ENCODE results near the gene EIF4B.
A peak's percentile ranks its signal among the peaks of the same experiment; 100 is the strongest.
"Not testable (repeated sequence)": the region's sequence is repeated elsewhere in the genome, so short reads cannot be mapped to it uniquely, and the experiment has no call there.

EIF4B gene

DNA sequence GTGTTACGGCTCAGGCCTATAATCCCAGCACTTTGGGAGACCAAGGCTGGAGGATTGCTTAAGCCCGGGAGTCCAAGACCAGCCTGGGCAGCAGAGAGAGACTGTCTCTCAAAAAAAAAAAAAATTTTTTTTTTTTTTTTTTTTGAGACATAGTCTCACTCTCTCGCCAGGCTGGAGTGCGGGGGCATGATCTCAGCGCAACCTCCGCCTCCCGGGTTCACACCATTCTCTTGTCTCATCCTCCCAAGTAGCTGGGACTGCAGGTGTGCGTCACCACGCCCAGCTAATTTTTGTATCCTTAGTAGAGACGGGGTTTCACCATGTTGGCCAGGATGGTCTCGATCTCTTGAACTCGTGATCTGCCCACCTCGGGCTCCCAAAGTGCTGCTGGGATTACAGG, 20.8 kb downstream of the EIF4B start:
- H3K27me3 ChIP-seq (ENCODE audit: control insufficient read depth in 1 of 2, insufficient read depth in 2 of 2, low read length in 2 of 2); H3K9me3 ChIP-seq (ENCODE audit: control insufficient read depth in 2 of 2, low read length in 2 of 2); H3K4me1 ChIP-seq (ENCODE audit: control insufficient read depth, insufficient read depth, low read length); H3K9ac ChIP-seq (ENCODE audit: low read length in 2 of 2); H3K4me3 ChIP-seq (ENCODE audit: low read length in 2 of 2); H3K27ac ChIP-seq (ENCODE audit: low read length): not testable (repeated sequence)
- H3K36me3 ChIP-seq (ENCODE audit: control insufficient read depth in 2 of 2, insufficient read depth in 2 of 2, low read length in 2 of 2): peaks cover 52 to 56% of the 10 kb centered on the region in 2 donors

DNA sequence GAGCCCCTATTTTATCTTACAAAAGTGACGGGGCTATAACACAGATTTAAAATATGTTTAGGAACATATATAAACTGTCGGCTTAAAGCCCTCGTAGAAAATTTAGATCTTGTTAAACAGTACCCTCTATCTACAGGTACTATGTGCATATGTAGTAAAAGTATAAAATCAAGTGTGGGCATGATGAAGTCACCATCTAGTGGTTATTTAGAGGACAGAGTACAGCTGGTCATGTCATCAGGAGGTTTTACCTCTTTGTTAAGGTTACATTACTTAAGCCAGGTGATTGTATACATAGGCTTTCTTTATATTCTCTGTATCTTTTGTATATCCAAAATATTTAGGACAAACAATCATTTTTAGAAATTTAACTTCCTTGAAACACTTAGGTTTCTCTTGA, 25.4 kb downstream of the EIF4B start:
- Histone ChIP-seq H3K27ac (ENCODE audit: low read length) (no peak overlapping the region), H3K9ac (ENCODE audit: low read length in 2 of 2) (no peak overlapping the region), H3K36me3 (ENCODE audit: control insufficient read depth in 2 of 2, insufficient read depth in 2 of 2, low read length in 2 of 2) (peaks cover 54 to 58% of the 10 kb centered on the region in 2 donors), H3K27me3 (ENCODE audit: control insufficient read depth in 1 of 2, insufficient read depth in 2 of 2, low read length in 2 of 2) (no peaks in the 10 kb centered on the region), H3K9me3 (ENCODE audit: control insufficient read depth in 2 of 2, low read length in 2 of 2) (no peaks in the 10 kb centered on the region), H3K4me1 (ENCODE audit: control insufficient read depth, insufficient read depth, low read length) (no peaks in the 10 kb centered on the region), H3K4me3 (ENCODE audit: low read length in 2 of 2) (no peak overlapping the region)

DNA sequence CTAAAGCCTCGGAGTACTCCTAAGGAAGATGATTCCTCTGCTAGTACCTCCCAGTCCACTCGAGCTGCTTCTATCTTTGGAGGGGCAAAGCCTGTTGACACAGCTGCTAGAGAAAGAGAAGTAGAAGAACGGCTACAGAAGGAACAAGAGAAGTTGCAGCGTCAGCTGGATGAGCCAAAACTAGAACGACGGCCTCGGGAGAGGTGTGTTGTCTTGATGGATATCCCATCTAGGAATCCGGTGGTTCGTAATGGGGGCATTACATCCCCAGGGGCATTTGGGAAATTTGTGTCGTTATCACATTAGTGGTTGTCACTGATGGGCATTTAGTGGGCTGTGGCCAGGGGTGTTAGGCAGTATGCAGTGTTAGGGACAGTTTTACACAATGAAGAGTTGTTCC, 27.6 kb downstream of the EIF4B start:
- not testable (repeated sequence) for H3K9me3 ChIP-seq (ENCODE audit: control insufficient read depth in 2 of 2, low read length in 2 of 2); H3K27ac ChIP-seq (ENCODE audit: low read length); H3K27me3 ChIP-seq (ENCODE audit: control insufficient read depth in 1 of 2, insufficient read depth in 2 of 2, low read length in 2 of 2); H3K4me3 ChIP-seq (ENCODE audit: low read length in 2 of 2); H3K9ac ChIP-seq (ENCODE audit: low read length in 2 of 2); H3K4me1 ChIP-seq (ENCODE audit: control insufficient read depth, insufficient read depth, low read length)
- peaks cover 57 to 62% of the 10 kb centered on the region in 2 donors for H3K36me3 ChIP-seq (ENCODE audit: control insufficient read depth in 2 of 2, insufficient read depth in 2 of 2, low read length in 2 of 2)

DNA sequence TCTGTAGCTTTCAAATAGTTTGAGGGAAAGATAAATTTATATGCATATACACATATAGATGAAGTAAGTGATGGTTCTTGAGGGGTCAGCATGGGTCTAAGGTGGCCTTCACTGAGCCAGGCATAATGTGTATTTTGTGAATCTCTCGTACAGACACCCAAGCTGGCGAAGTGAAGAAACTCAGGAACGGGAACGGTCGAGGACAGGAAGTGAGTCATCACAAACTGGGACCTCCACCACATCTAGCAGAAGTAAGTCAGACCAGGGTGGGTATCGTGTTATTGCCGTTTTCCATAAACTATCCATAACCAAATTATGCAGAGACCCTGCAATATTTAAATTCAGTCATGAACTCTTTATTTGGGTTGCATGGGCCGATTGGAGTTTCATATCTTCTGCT, 28.2 kb downstream of the EIF4B start:
- H3K36me3 ChIP-seq (ENCODE audit: control insufficient read depth in 2 of 2, insufficient read depth in 2 of 2, low read length in 2 of 2): peaks cover 61 to 66% of the 10 kb centered on the region in 2 donors
- no peak overlapping the region for H3K27ac ChIP-seq (ENCODE audit: low read length)
- no peak overlapping the region for H3K4me3 ChIP-seq (ENCODE audit: low read length in 2 of 2)
- H3K9ac ChIP-seq (ENCODE audit: low read length in 2 of 2): no peak overlapping the region
- no peaks in the 10 kb centered on the region for H3K27me3 ChIP-seq (ENCODE audit: control insufficient read depth in 1 of 2, insufficient read depth in 2 of 2, low read length in 2 of 2)
- H3K9me3 ChIP-seq (ENCODE audit: control insufficient read depth in 2 of 2, low read length in 2 of 2): no peaks in the 10 kb centered on the region
- peaks cover 9% of the 10 kb centered on the region for H3K4me1 ChIP-seq (ENCODE audit: control insufficient read depth, insufficient read depth, low read length)

DNA sequence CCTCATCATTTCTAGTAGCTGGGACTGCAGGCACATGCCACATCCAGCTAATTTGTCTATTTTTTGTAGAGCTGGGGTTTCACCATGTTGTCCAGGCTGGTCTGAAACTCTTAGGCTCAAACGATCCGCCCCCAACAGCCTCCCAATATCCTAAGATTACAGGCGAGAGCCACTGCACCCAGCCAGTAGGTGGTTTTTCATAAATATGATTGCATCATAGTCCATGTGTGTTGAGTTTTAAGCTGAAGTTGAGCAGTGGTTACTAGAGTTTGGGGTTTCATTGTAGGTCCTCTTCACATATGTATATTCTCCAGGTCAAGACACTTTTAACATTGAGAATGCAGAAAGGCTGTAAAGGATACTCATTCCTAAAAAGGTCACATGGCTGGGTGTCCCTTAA, 30.5 kb downstream of the EIF4B start:
- no peak overlapping the region for H3K9ac ChIP-seq (ENCODE audit: low read length in 2 of 2)
- H3K27me3 ChIP-seq (ENCODE audit: control insufficient read depth in 1 of 2, insufficient read depth in 2 of 2, low read length in 2 of 2): no peaks in the 10 kb centered on the region
- no peaks in the 10 kb centered on the region for H3K9me3 ChIP-seq (ENCODE audit: control insufficient read depth in 2 of 2, low read length in 2 of 2)
- peaks cover 48 to 55% of the 10 kb centered on the region in 2 donors for H3K36me3 ChIP-seq (ENCODE audit: control insufficient read depth in 2 of 2, insufficient read depth in 2 of 2, low read length in 2 of 2)
- peaks cover 9% of the 10 kb centered on the region for H3K4me1 ChIP-seq (ENCODE audit: control insufficient read depth, insufficient read depth, low read length)
- no peak overlapping the region for H3K4me3 ChIP-seq (ENCODE audit: low read length in 2 of 2)
- H3K27ac ChIP-seq (ENCODE audit: low read length): no peak overlapping the region

DNA sequence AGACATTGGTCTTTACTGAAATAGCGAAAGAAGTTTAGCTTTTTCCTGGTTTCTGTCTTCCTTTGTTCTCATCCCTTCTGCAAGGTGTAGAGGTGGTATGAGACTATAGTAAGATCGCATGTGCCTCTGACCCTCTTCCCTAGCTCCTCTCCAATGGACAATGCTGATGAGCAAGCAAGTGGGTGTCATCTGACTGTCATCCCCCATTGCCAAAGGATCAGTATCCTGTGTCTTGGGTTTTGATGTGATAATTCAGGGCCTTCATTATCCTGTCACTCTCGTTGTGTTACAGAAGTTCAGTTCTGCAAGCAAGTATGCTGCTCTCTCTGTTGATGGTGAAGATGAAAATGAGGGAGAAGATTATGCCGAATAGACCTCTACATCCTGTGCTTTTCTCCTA, 33.6 kb downstream of the EIF4B start:
- Histone ChIP-seq H3K27me3 (ENCODE audit: control insufficient read depth in 1 of 2, insufficient read depth in 2 of 2, low read length in 2 of 2) (no peaks in the 10 kb centered on the region), H3K27ac (ENCODE audit: low read length) (no peak overlapping the region), H3K9ac (ENCODE audit: low read length in 2 of 2) (no peak overlapping the region), H3K4me1 (ENCODE audit: control insufficient read depth, insufficient read depth, low read length) (peaks cover 25% of the 10 kb centered on the region), H3K36me3 (ENCODE audit: control insufficient read depth in 2 of 2, insufficient read depth in 2 of 2, low read length in 2 of 2) (peaks cover 36 to 42% of the 10 kb centered on the region in 2 donors), H3K9me3 (ENCODE audit: control insufficient read depth in 2 of 2, low read length in 2 of 2) (no peaks in the 10 kb centered on the region), H3K4me3 (ENCODE audit: low read length in 2 of 2) (no peak overlapping the region)

DNA sequence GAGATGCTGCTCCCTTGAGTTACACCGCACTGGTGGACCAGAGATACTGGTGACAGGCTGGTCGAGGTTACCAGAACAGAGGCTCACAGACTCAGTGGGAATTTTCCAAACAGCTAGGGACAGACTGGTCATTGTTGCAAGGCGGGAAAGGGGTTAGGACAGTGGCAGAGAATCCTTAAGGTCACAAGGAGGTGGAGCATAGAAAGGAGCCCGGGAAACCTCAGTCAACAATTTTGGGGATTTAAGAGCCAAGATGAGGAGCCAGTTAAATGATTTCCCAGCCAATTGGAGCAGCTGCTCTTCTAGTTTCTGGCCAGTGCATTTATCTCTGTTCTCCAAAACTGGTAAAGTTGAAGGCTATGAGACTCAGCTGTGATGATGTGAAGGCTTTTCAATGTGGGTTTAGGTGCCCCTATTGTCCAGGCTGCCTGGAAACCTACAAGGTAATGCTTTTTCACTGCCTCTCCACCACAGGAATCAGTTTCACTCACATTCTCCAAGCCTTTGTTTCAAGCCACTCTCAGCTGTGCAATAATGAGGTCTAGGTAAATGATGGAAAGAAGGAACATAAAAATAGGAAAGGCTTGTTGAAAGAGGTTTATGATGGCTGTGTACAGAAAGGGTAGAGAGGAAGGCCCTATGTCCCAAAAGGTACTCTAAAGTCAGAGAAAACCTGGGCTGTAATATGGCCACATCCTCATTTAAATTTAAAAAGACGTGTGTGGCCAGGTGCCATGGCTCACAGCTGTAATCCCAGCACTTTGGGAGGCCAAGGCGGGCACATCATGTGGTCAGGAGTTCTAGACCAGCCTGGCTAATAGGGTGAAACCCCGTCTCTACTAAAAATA, 36.6 kb downstream of the EIF4B start:
- Histone ChIP-seq H3K4me1 (ENCODE audit: control insufficient read depth, insufficient read depth, low read length) (peaks cover 44% of the 10 kb centered on the region), H3K27ac (ENCODE audit: low read length) (peak overlapping the region; percentile 6), H3K9ac (ENCODE audit: low read length in 2 of 2) (no peak overlapping the region)

DNA sequence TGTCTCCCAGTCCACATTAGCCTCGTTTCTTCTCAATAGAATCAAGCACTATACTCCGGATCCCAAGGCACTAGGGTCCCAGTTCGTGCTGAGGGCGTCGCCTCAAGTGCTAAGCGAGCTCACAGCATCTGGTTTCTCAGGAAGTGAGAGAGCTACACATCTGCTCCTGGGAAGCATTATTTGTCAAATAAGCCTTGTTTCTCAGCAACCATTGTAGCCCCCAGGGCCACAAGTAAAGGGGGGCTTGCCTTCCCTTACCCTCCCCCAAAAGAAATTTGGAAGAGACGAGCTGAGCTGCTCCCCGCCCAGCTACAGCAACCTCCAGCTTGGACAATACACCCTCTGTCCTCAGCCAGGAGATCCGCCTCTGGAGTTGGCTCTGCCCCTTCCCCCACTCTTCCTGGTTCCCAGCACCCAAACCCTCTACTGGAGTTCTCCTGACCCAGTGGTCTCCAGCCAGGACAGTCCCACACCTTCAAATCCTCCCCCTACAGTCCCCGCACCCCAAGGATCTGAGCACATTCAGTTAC, 37.9 kb downstream of the EIF4B start:
- Histone ChIP-seq H3K4me1 (ENCODE audit: control insufficient read depth, insufficient read depth, low read length) (peaks cover 51% of the 10 kb centered on the region), H3K9ac (ENCODE audit: low read length in 2 of 2) (no peak overlapping the region), H3K27ac (ENCODE audit: low read length) (peak overlapping the region; percentile 100), H3K27me3 (ENCODE audit: control insufficient read depth in 1 of 2, insufficient read depth in 2 of 2, low read length in 2 of 2) (no peaks in the 10 kb centered on the region), H3K9me3 (ENCODE audit: control insufficient read depth in 2 of 2, low read length in 2 of 2) (no peaks in the 10 kb centered on the region), H3K4me3 (ENCODE audit: low read length in 2 of 2) (peak overlapping the region in 1 of 2 donors; percentile 98), H3K36me3 (ENCODE audit: control insufficient read depth in 2 of 2, insufficient read depth in 2 of 2, low read length in 2 of 2) (peaks cover 11 to 16% of the 10 kb centered on the region in 2 donors)

More for the DNA sequence above, 36.6 kb downstream of the EIF4B start:
- H3K4me3 ChIP-seq (ENCODE audit: low read length in 2 of 2): no peak overlapping the region
- H3K27me3 ChIP-seq (ENCODE audit: control insufficient read depth in 1 of 2, insufficient read depth in 2 of 2, low read length in 2 of 2): no peaks in the 10 kb centered on the region
- peaks cover 17 to 21% of the 10 kb centered on the region in 2 donors for H3K36me3 ChIP-seq (ENCODE audit: control insufficient read depth in 2 of 2, insufficient read depth in 2 of 2, low read length in 2 of 2)
- no peaks in the 10 kb centered on the region for H3K9me3 ChIP-seq (ENCODE audit: control insufficient read depth in 2 of 2, low read length in 2 of 2)

DNA sequence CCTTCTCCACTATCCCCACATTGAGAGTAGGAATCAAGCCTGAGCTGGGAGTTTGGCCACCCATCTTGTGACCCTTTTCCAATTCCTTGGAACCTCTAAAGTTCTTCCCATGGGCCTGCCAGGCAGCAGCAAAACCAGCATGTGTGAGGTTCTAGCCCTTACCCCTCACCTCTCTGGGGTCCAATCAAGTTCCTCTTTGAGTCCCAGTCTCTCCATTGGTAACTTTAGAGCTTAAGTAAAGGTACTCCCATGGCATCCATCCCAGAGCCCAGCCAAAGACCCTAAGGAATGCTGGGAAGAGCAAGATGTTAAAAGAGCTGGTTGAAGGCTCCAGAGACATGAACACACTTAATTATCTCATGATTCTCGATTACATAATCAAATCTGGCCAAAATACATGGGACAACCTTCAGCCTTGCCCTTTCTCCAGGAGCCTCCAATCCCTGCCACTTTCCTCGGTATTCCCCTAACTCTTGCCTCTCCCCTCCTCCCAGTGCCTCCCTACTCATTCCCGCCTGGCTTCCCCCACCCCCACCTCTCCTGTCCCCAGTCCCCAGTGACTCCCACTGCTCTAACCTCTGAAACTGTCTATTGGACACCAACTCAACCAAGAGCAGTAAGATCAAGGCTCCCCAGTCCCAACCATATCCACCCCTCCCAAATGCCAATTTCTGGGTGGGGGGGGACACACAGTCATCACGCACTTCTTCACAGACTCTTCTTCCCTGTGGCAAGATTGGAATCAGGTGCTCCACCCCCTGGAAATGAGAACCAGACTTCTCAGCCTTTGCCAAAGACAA, 38.8 kb downstream of the EIF4B start:
- H3K27me3 ChIP-seq (ENCODE audit: control insufficient read depth in 1 of 2, insufficient read depth in 2 of 2, low read length in 2 of 2): no peaks in the 10 kb centered on the region
- peak overlapping the region; percentile 91 to 98 for H3K4me3 ChIP-seq (ENCODE audit: low read length in 2 of 2)
- peak overlapping the region in 1 of 2 donors; percentile 100 for H3K9ac ChIP-seq (ENCODE audit: low read length in 2 of 2)
- H3K36me3 ChIP-seq (ENCODE audit: control insufficient read depth in 2 of 2, insufficient read depth in 2 of 2, low read length in 2 of 2): peaks cover 7 to 8% of the 10 kb centered on the region in 2 donors
- no peaks in the 10 kb centered on the region for H3K9me3 ChIP-seq (ENCODE audit: control insufficient read depth in 2 of 2, low read length in 2 of 2)
- H3K27ac ChIP-seq (ENCODE audit: low read length): peak overlapping the region; percentile 100
- H3K4me1 ChIP-seq (ENCODE audit: control insufficient read depth, insufficient read depth, low read length): peaks cover 57% of the 10 kb centered on the region

DNA sequence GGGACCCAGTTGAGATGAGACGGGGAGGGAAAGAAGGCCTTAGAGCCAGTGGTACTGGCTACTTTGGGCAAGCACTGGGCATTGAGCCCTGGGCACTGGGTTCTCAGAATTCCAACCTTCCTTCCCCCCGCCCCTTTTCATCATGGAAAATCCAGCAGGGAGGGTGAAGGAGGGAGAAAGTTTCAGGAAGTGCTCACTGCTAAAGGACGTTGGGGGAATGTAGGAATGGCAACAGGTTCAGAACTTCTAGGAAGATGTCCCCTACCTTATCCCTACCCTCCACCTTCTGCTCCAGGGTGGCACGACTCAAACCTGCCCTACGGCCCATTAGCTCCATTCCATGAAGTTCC, 39.4 kb downstream of the EIF4B start:
- peak overlapping the region; percentile 91 to 98 for H3K4me3 ChIP-seq (ENCODE audit: low read length in 2 of 2)
- H3K27me3 ChIP-seq (ENCODE audit: control insufficient read depth in 1 of 2, insufficient read depth in 2 of 2, low read length in 2 of 2): no peaks in the 10 kb centered on the region
- H3K4me1 ChIP-seq (ENCODE audit: control insufficient read depth, insufficient read depth, low read length): peaks cover 63% of the 10 kb centered on the region
- peaks cover 7 to 8% of the 10 kb centered on the region in 2 donors for H3K36me3 ChIP-seq (ENCODE audit: control insufficient read depth in 2 of 2, insufficient read depth in 2 of 2, low read length in 2 of 2)
- peak overlapping the region; percentile 97 to 100 for H3K9ac ChIP-seq (ENCODE audit: low read length in 2 of 2)
- H3K27ac ChIP-seq (ENCODE audit: low read length): peak overlapping the region; percentile 100
- no peaks in the 10 kb centered on the region for H3K9me3 ChIP-seq (ENCODE audit: control insufficient read depth in 2 of 2, low read length in 2 of 2)
